GM23338 (cell line): Measurements from ENCODE around the gene ITPR2. TPM values are rescaled to one million over a fixed set of nuclear protein-coding genes. Genes with fewer than 3 reads are reported as not detected.

Experiments used
- ATAC-seq: fragments of 200-7000 bp; cut with Tn5 transposase; 3 replicates; pipeline ENCODE4 v1.9.1; 2020
- DNase-seq: peaks from one replicate; pipeline ENCODE4 v3.0.0-alpha.2; 2015; ENCODE audit warnings: low spot score
- H2AFZ ChIP-seq: fragments of 200-600 bp; sonication (generic); 2 replicates; pipeline ENCODE4 v1.8.0; 2016; ENCODE audit warnings: antibody characterized with exemption, mild to moderate bottlenecking, moderate library complexity
- H3F3A ChIP-seq: fragments of 200-600 bp; sonication (generic); replicated peaks from 2 replicates; pipeline ENCODE4 v1.8.0; 2017; ENCODE audit warnings: antibody characterized with exemption, mixed run types, low read depth
- H3K27ac ChIP-seq: fragments of 200-600 bp; sonication (generic); 2 replicates; pipeline ENCODE4 v1.6.1; 2016; ENCODE audit warnings: low read depth
- H3K27me3 ChIP-seq: fragments of 200-600 bp; sonication (generic); 2 replicates; pipeline ENCODE4 v1.8.0; 2016; ENCODE audit warnings: mild to moderate bottlenecking, mixed run types, moderate library complexity; ENCODE audit not compliant: insufficient read depth
- H3K36me3 ChIP-seq: fragments of 200-600 bp; sonication (generic); 2 replicates; pipeline ENCODE4 v1.8.0; 2016; ENCODE audit warnings: mild to moderate bottlenecking; ENCODE audit not compliant: insufficient read depth
- H3K4me1 ChIP-seq: fragments of 200-600 bp; sonication (generic); 2 replicates; pipeline ENCODE4 v1.8.0; 2016; ENCODE audit warnings: mild to moderate bottlenecking, moderate library complexity; ENCODE audit not compliant: insufficient read depth
- H3K4me2 ChIP-seq: fragments of 200-600 bp; sonication (generic); 2 replicates; pipeline ENCODE4 v1.7.1; 2017; ENCODE audit warnings: mixed run types
- H3K4me3 ChIP-seq: fragments of 200-600 bp; sonication (generic); 2 replicates; pipeline ENCODE4 v1.6.1; 2016; ENCODE audit warnings: mixed run types
- H3K79me2 ChIP-seq: fragments of 200-600 bp; sonication (generic); replicated peaks from 2 replicates; pipeline ENCODE4 v1.8.0; 2017; ENCODE audit warnings: mild to moderate bottlenecking; ENCODE audit not compliant: insufficient read depth
- H3K9me2 ChIP-seq: fragments of 200-600 bp; sonication (generic); 2 replicates; pipeline ENCODE4 v1.8.0; 2017; ENCODE audit not compliant: insufficient read depth
- H4K20me1 ChIP-seq: fragments of 200-600 bp; sonication (generic); replicated peaks from 2 replicates; pipeline ENCODE4 v1.8.0; 2017; ENCODE audit warnings: mild to moderate bottlenecking; ENCODE audit not compliant: insufficient read depth
- H3K27ac Mint-ChIP-seq: 2 replicates; pipeline ENCODE4 v1.8.0; 2020; ENCODE audit warnings: inconsistent platforms, mild to moderate bottlenecking, moderate library complexity, mixed read lengths
- H3K27me3 Mint-ChIP-seq: 3 replicates; pipeline ENCODE4 v1.8.0; 2022; ENCODE audit warnings: low read depth, mild to moderate bottlenecking, moderate library complexity, mixed read lengths, inconsistent platforms; ENCODE audit not compliant: insufficient read depth, poor library complexity
- H3K36me3 Mint-ChIP-seq: 3 replicates; pipeline ENCODE4 v1.8.0; 2021; ENCODE audit warnings: low read depth, mild to moderate bottlenecking, inconsistent platforms, moderate library complexity, mixed read lengths
- H3K4me1 Mint-ChIP-seq: 3 replicates; pipeline ENCODE4 v1.8.0; 2020; ENCODE audit warnings: mild to moderate bottlenecking, inconsistent platforms, mixed read lengths
- H3K4me3 Mint-ChIP-seq: 3 replicates; pipeline ENCODE4 v1.8.0; 2021; ENCODE audit warnings: moderate library complexity, mild to moderate bottlenecking, inconsistent platforms, mixed read lengths
- H3K9me3 Mint-ChIP-seq: 3 replicates; pipeline ENCODE4 v1.8.0; 2020; ENCODE audit warnings: moderate library complexity, mild to moderate bottlenecking, inconsistent platforms, mixed read lengths
- CREB1 ChIP-seq: fragments of 250-450 bp; sonication (Bioruptor Pico); IDR thresholded peaks from 2 replicates; pipeline ENCODE4 v1.5.0; 2020; ENCODE audit warnings: low read depth, mild to moderate bottlenecking, moderate library complexity
- EZH2 ChIP-seq: fragments of 200-600 bp; sonication (generic); IDR thresholded peaks from one replicate; pipeline ENCODE4 v1.8.0; 2017; ENCODE audit warnings: antibody characterized with exemption, mild to moderate bottlenecking, low read depth; ENCODE audit not compliant: unreplicated experiment
- EZH2phosphoT487 ChIP-seq: fragments of 200-600 bp; sonication (generic); IDR thresholded peaks from one replicate; pipeline ENCODE4 v1.8.1; 2018; ENCODE audit warnings: antibody characterized with exemption; ENCODE audit not compliant: unreplicated experiment
- JUNB ChIP-seq: IDR thresholded peaks from one replicate; pipeline ENCODE4 v1.6.1; 2016; ENCODE audit warnings: antibody characterized with exemption; ENCODE audit not compliant: unreplicated experiment
- NANOG ChIP-seq: IDR thresholded peaks from 2 replicates; pipeline ENCODE4 v1.6.1; 2016; ENCODE audit warnings: antibody characterized with exemption, borderline replicate concordance
- POLR2AphosphoS5 ChIP-seq: IDR thresholded peaks from 2 replicates; pipeline ENCODE4 v1.6.1; 2016; ENCODE audit warnings: antibody characterized with exemption, low read depth
- STAT1 ChIP-seq: IDR thresholded peaks from one replicate; pipeline ENCODE4 v1.6.1; 2016; ENCODE audit warnings: antibody characterized with exemption; ENCODE audit not compliant: unreplicated experiment
- ZNF114 ChIP-seq: fragments of 250-450 bp; sonication (Bioruptor Pico); IDR thresholded peaks from 2 replicates; pipeline ENCODE4 v1.5.0; 2020; ENCODE audit warnings: mild to moderate bottlenecking, moderate library complexity
- ZNF331 ChIP-seq: fragments of 250-450 bp; sonication (Bioruptor Pico); IDR thresholded peaks from 2 replicates; pipeline ENCODE4 v1.5.0; 2020; ENCODE audit warnings: low read depth, mild to moderate bottlenecking, moderate library complexity
- polyA plus RNA-seq: library from polyadenylated mRNA; unstranded; fragments of >200 nt; fragmentation: Nextera tagmentation; extraction: Ambion mirVana; gene quantifications from 2 replicates; pipeline ENCODE4 v1.2.1, GENCODE V29; 2016
- total RNA-seq: library from RNA; depleted of rRNA; stranded (reverse); fragments of >200 nt; shearing (Covaris generic); gene quantifications from 2 replicates; pipeline ENCODE4 v1.2.3, GENCODE V29; 2014
- TF ChIP-seq, protein P1 (sequence below): IDR thresholded peaks from 2 replicates; pipeline ENCODE4 v1.6.1; 2016; ENCODE audit warnings: antibody characterized with exemption
- TF ChIP-seq, protein P2 (sequence below), 2 experiments: fragments of 200-600 bp in 1 of 2; sonication (generic) in 1 of 2; conservative IDR thresholded peaks; 2 replicates each; pipeline versions ENCODE4 v1.5.1 to v1.6.1; 2016 to 2017; ENCODE audit warnings: antibody characterized with exemption in 2 of 2, low read depth in 2 of 2, mild to moderate bottlenecking in 2 of 2, moderate library complexity in 1 of 2
- TF ChIP-seq, protein P3 (sequence below): fragments of 250-450 bp; sonication (Bioruptor Pico); IDR thresholded peaks from 2 replicates; pipeline ENCODE4 v1.5.0; 2020; ENCODE audit warnings: mild to moderate bottlenecking, moderate library complexity
- TF ChIP-seq, protein P4 (sequence below): IDR thresholded peaks from one replicate; pipeline ENCODE4 v1.6.1; 2018; ENCODE audit warnings: antibody characterized with exemption; ENCODE audit not compliant: unreplicated experiment

ITPR2 gene
- total and polyA plus RNA-seq, 2 experiments from 2014 or later: 44.5 to 65.2 TPM

DNA sequence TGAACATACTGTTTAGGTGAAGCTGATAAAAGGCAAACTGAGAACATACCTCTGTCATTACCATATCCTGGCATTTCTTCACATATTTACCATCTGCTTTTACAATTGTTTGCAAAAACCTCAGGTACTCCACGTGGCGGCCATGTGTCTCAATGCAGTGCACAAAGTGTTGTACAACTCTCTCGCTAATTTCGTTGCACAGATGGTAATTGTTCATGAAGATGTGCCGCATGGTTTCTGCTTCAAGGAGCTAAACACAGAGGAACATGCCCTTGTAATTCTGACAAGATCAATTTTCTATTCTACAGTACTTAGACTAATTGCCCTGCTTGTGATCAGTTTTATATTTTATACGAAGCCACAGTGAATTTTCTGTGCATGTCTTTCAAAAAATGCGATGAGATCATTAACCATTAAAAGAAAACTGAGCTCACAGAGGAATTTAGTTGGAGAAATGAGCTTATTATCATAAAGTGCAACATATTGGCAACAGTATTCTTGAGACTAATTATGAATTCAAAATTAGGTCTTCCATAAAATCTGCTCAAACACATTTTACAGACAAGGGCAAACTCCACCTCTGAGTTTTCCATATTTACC, 233.8 kb downstream of the ITPR2 start:
- Histone ChIP-seq H3K4me1 (no peaks in the 10 kb centered on the region), H3K9me2 (no peaks in the 10 kb centered on the region), H4K20me1 (no peaks in the 10 kb centered on the region), H3K27ac (no peak overlapping the region), H3K27me3 (no peaks in the 10 kb centered on the region), H2AFZ (no peak overlapping the region), H3F3A (no peaks in the 10 kb centered on the region; the same call in 1 of the 2 replicates), H3K79me2 (no peaks in the 10 kb centered on the region), H3K4me2 (no peak overlapping the region), H3K36me3 (peaks cover 43% of the 10 kb centered on the region), H3K4me3 (no peak overlapping the region)
- ATAC-seq (no peak), DNase-seq (no peak)
- Mint-ChIP-seq H3K4me3 (no peak overlapping the region), H3K36me3 (peaks cover 31% of the 10 kb centered on the region), H3K27me3 (no peaks in the 10 kb centered on the region), H3K27ac (no peak overlapping the region), H3K4me1 (no peaks in the 10 kb centered on the region), H3K9me3 (no peaks in the 10 kb centered on the region)
- TF ChIP-seq, protein P1, sequence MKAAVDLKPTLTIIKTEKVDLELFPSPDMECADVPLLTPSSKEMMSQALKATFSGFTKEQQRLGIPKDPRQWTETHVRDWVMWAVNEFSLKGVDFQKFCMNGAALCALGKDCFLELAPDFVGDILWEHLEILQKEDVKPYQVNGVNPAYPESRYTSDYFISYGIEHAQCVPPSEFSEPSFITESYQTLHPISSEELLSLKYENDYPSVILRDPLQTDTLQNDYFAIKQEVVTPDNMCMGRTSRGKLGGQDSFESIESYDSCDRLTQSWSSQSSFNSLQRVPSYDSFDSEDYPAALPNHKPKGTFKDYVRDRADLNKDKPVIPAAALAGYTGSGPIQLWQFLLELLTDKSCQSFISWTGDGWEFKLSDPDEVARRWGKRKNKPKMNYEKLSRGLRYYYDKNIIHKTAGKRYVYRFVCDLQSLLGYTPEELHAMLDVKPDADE: no peak
- TF ChIP-seq CREB1 (CRISPR knock-in tag) (no peak), POLR2AphosphoS5 (no peak), NANOG (no peak), EZH2 (no peak), JUNB (no peak), STAT1 (no peak), EZH2phosphoT487 (no peak), ZNF331 (CRISPR knock-in tag) (no peak), ZNF114 (CRISPR knock-in tag) (no peak)
- TF ChIP-seq, protein P2, sequence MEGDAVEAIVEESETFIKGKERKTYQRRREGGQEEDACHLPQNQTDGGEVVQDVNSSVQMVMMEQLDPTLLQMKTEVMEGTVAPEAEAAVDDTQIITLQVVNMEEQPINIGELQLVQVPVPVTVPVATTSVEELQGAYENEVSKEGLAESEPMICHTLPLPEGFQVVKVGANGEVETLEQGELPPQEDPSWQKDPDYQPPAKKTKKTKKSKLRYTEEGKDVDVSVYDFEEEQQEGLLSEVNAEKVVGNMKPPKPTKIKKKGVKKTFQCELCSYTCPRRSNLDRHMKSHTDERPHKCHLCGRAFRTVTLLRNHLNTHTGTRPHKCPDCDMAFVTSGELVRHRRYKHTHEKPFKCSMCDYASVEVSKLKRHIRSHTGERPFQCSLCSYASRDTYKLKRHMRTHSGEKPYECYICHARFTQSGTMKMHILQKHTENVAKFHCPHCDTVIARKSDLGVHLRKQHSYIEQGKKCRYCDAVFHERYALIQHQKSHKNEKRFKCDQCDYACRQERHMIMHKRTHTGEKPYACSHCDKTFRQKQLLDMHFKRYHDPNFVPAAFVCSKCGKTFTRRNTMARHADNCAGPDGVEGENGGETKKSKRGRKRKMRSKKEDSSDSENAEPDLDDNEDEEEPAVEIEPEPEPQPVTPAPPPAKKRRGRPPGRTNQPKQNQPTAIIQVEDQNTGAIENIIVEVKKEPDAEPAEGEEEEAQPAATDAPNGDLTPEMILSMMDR (conservative IDR thresholded peaks at IDR 0.05; ENCODE audit: low read depth in 2 of 2): no peak
- TF ChIP-seq, protein P3, sequence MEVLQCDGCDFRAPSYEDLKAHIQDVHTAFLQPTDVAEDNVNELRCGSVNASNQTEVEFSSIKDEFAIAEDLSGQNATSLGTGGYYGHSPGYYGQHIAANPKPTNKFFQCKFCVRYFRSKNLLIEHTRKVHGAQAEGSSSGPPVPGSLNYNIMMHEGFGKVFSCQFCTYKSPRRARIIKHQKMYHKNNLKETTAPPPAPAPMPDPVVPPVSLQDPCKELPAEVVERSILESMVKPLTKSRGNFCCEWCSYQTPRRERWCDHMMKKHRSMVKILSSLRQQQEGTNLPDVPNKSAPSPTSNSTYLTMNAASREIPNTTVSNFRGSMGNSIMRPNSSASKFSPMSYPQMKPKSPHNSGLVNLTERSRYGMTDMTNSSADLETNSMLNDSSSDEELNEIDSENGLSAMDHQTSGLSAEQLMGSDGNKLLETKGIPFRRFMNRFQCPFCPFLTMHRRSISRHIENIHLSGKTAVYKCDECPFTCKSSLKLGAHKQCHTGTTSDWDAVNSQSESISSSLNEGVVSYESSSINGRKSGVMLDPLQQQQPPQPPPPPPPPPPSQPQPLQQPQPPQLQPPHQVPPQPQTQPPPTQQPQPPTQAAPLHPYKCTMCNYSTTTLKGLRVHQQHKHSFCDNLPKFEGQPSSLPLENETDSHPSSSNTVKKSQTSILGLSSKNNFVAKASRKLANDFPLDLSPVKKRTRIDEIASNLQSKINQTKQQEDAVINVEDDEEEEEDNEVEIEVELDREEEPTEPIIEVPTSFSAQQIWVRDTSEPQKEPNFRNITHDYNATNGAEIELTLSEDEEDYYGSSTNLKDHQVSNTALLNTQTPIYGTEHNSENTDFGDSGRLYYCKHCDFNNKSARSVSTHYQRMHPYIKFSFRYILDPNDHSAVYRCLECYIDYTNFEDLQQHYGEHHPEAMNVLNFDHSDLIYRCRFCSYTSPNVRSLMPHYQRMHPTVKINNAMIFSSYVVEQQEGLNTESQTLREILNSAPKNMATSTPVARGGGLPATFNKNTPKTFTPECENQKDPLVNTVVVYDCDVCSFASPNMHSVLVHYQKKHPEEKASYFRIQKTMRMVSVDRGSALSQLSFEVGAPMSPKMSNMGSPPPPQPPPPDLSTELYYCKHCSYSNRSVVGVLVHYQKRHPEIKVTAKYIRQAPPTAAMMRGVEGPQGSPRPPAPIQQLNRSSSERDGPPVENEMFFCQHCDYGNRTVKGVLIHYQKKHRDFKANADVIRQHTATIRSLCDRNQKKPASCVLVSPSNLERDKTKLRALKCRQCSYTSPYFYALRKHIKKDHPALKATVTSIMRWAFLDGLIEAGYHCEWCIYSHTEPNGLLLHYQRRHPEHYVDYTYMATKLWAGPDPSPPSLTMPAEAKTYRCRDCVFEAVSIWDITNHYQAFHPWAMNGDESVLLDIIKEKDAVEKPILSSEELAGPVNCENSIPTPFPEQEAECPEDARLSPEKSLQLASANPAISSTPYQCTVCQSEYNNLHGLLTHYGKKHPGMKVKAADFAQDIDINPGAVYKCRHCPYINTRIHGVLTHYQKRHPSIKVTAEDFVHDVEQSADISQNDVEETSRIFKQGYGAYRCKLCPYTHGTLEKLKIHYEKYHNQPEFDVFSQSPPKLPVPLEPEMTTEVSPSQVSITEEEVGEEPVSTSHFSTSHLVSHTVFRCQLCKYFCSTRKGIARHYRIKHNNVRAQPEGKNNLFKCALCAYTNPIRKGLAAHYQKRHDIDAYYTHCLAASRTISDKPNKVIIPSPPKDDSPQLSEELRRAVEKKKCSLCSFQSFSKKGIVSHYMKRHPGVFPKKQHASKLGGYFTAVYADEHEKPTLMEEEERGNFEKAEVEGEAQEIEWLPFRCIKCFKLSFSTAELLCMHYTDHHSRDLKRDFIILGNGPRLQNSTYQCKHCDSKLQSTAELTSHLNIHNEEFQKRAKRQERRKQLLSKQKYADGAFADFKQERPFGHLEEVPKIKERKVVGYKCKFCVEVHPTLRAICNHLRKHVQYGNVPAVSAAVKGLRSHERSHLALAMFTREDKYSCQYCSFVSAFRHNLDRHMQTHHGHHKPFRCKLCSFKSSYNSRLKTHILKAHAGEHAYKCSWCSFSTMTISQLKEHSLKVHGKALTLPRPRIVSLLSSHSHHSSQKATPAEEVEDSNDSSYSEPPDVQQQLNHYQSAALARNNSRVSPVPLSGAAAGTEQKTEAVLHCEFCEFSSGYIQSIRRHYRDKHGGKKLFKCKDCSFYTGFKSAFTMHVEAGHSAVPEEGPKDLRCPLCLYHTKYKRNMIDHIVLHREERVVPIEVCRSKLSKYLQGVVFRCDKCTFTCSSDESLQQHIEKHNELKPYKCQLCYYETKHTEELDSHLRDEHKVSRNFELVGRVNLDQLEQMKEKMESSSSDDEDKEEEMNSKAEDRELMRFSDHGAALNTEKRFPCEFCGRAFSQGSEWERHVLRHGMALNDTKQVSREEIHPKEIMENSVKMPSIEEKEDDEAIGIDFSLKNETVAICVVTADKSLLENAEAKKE (CRISPR knock-in tag): no peak
- TF ChIP-seq, protein P4, sequence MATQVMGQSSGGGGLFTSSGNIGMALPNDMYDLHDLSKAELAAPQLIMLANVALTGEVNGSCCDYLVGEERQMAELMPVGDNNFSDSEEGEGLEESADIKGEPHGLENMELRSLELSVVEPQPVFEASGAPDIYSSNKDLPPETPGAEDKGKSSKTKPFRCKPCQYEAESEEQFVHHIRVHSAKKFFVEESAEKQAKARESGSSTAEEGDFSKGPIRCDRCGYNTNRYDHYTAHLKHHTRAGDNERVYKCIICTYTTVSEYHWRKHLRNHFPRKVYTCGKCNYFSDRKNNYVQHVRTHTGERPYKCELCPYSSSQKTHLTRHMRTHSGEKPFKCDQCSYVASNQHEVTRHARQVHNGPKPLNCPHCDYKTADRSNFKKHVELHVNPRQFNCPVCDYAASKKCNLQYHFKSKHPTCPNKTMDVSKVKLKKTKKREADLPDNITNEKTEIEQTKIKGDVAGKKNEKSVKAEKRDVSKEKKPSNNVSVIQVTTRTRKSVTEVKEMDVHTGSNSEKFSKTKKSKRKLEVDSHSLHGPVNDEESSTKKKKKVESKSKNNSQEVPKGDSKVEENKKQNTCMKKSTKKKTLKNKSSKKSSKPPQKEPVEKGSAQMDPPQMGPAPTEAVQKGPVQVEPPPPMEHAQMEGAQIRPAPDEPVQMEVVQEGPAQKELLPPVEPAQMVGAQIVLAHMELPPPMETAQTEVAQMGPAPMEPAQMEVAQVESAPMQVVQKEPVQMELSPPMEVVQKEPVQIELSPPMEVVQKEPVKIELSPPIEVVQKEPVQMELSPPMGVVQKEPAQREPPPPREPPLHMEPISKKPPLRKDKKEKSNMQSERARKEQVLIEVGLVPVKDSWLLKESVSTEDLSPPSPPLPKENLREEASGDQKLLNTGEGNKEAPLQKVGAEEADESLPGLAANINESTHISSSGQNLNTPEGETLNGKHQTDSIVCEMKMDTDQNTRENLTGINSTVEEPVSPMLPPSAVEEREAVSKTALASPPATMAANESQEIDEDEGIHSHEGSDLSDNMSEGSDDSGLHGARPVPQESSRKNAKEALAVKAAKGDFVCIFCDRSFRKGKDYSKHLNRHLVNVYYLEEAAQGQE: no peak
